ENCODE results near the gene SLC27A6. TPM values are rescaled to one million over a fixed set of nuclear protein-coding genes. Genes with fewer than 3 reads are reported as not detected.

SLC27A6 gene
- total RNA-seq, 1 experiment from 2014 or later = 7.9 TPM

DNA sequence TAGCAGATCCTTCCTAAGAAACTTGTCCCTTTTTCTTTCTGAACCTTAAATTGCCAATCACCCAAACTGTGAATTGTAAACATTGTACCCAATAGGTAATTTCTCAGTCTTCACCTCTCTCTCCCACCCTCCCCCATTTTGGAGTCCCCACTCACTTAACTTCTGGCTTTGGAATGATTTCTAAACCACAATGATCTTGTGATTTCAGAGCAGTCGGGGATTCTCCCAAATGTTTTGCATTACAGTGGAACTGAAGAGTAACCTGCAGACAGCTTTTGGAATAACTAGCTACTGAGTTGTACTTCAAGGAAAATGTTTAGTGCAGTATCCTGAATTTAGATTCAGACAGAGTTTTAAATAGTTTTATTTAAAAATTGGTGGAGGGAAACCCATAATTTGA, 19.2 kb downstream of the SLC27A6 start (continued):
- TF ChIP-seq, protein P1, sequence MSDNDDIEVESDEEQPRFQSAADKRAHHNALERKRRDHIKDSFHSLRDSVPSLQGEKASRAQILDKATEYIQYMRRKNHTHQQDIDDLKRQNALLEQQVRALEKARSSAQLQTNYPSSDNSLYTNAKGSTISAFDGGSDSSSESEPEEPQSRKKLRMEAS (IDR thresholded peaks at IDR 0.05) = no peak
- no peak for TF ChIP-seq SRF (IDR thresholded peaks at IDR 0.05; ENCODE audit: low read depth)

DNA sequence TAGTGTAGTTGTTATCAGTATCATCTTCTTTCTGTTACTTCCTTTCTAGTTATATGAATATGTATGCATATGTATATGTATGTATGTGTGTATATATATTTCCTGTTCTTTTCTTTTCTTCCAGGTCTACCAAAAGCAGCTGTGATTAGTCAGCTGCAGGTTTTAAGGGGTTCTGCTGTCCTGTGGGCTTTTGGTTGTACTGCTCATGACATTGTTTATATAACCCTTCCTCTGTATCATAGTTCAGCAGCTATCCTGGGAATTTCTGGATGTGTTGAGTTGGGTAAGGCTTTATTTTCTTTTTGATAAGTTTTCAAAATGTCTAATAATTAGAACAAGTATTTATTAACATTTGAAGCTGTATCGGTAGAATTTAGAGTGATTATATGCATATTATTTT, 23.2 kb downstream of the SLC27A6 start:
- H3K4me2 ChIP-seq (ENCODE audit: low read length) = no peak overlapping the region
- no peaks in the 10 kb centered on the region for H3K4me1 ChIP-seq (ENCODE audit: control insufficient read depth in 1 of 2, insufficient read depth in 2 of 2, low read length in 2 of 2)
- no peak overlapping the region for H3K9ac ChIP-seq (ENCODE audit: low read length)
- no peak overlapping the region for H2AFZ ChIP-seq (ENCODE audit: low read depth, low read length, poor library complexity, severe bottlenecking)
- BruUV-seq (replicated peaks) = no TSS peak
- H3K9me2 ChIP-seq (ENCODE audit: insufficient read depth) = no peaks in the 10 kb centered on the region
- ChIA-PET RAD21 (ENCODE audit: low non-redundant PET in 1 of 2, low total read pairs in 2 of 2, uncharacterized antibody in 2 of 2, unreplicated experiment in 2 of 2) (no interaction called here), POLR2A (no interaction called here), CTCF (no interaction called here)
- intact Hi-C loops (cut with micrococcal nuclease) = no loop called here
- ATAC-seq = no peak
- no peak overlapping the region for H3K27ac ChIP-seq (ENCODE audit: low read depth, low read length)
- no peaks in the 10 kb centered on the region for H3K79me2 ChIP-seq (ENCODE audit: insufficient read depth, low read length)
- no peaks in the 10 kb centered on the region for H3K27me3 ChIP-seq (ENCODE audit: insufficient read depth, low read length)
- no peaks in the 10 kb centered on the region for H4K20me1 ChIP-seq (ENCODE audit: insufficient read depth)
- H3K4me3 ChIP-seq (replicated peaks in 1 of 2; ENCODE audit: low read depth in 1 of 2, low read length in 2 of 2) = no peak overlapping the region
- H3K36me3 ChIP-seq (ENCODE audit: control insufficient read depth in 1 of 2, insufficient read depth in 2 of 2, low read length in 2 of 2) = no peaks in the 10 kb centered on the region
- DNase-seq (ENCODE audit: low read depth, low spot score) = no peak
- no peaks in the 10 kb centered on the region for H3K9me3 ChIP-seq (ENCODE audit: control insufficient read depth in 1 of 2, insufficient read depth in 1 of 2, low read depth in 1 of 2, low read length in 2 of 2)
- TF ChIP-seq EGR1 (IDR thresholded peaks at IDR 0.05; ENCODE audit: low read depth) (no peak), FOSL1 (IDR thresholded peaks at IDR 0.05; ENCODE audit: low read depth) (no peak), CBX3 (IDR thresholded peaks at IDR 0.05; ENCODE audit: low read depth) (no peak), YY1 (IDR thresholded peaks at IDR 0.05; ENCODE audit: extremely low read depth, insufficient replicate concordance, low read depth, low read length) (no peak), EZH2 (IDR thresholded peaks at IDR 0.05) (no peak), CEBPB (IDR thresholded peaks at IDR 0.05; ENCODE audit: low read depth) (no peak), POLR2A (IDR thresholded peaks at IDR 0.05; ENCODE audit: borderline replicate concordance, extremely low read depth, insufficient read depth, insufficient read length) (no peak), ELF1 (IDR thresholded peaks at IDR 0.05; ENCODE audit: borderline replicate concordance, low read depth) (no peak)

DNA sequence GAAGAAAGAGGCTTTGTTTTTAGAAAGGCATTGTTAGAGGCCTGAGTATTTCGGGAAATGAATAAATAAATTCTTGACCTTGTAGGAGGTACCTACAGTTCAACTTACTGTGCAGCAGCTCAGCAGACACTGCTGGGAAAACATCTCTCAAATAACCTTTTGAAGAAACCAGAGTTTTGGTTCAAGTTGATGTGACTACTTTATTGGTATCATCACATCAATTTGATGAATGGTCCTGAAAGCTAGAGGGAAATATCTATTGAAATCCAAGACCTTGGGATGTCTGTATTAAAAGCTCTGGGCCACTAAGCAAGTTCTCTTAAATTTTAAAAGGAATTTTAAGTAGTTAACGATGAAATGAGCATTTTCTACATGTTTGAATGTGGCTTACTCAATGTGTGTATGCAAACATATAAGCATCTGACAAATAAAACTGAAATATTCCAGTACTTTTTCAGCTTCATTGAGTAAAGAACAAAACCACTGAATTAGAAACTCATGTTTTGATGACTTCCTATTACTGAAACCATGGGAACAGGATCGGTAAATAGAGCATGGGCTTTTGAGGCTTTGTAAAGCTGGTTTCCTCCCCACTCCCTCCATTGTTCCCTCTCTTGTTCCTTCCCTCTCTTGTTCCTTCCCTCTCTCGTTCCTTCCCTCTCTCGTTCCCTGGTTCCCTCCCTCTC, 36.7 kb downstream of the SLC27A6 start:
- Histone ChIP-seq H3K4me2 (ENCODE audit: low read length) (no peak overlapping the region), H3K4me1 (ENCODE audit: control insufficient read depth in 1 of 2, insufficient read depth in 2 of 2, low read length in 2 of 2) (no peaks in the 10 kb centered on the region), H4K20me1 (ENCODE audit: insufficient read depth) (no peaks in the 10 kb centered on the region), H3K27ac (ENCODE audit: low read depth, low read length) (no peak overlapping the region), H3K9me2 (ENCODE audit: insufficient read depth) (no peaks in the 10 kb centered on the region), H3K4me3 (replicated peaks in 1 of 2; ENCODE audit: low read depth in 1 of 2, low read length in 2 of 2) (no peak overlapping the region), H3K9me3 (ENCODE audit: control insufficient read depth in 1 of 2, insufficient read depth in 1 of 2, low read depth in 1 of 2, low read length in 2 of 2) (no peaks in the 10 kb centered on the region), H2AFZ (ENCODE audit: low read depth, low read length, poor library complexity, severe bottlenecking) (no peak overlapping the region), H3K9ac (ENCODE audit: low read length) (no peak overlapping the region), H3K79me2 (ENCODE audit: insufficient read depth, low read length) (no peaks in the 10 kb centered on the region), H3K36me3 (ENCODE audit: control insufficient read depth in 1 of 2, insufficient read depth in 2 of 2, low read length in 2 of 2) (no peaks in the 10 kb centered on the region), H3K27me3 (ENCODE audit: insufficient read depth, low read length) (no peaks in the 10 kb centered on the region)
- RAD21 ChIA-PET (ENCODE audit: low non-redundant PET in 1 of 2, low total read pairs in 2 of 2, uncharacterized antibody in 2 of 2, unreplicated experiment in 2 of 2) = no interaction called here
- intact Hi-C loops (cut with micrococcal nuclease) = no loop called here
- POLR2A ChIA-PET = no interaction called here
- CTCF ChIA-PET = no interaction called here
- DNase-seq (ENCODE audit: low read depth, low spot score) (no peak), ATAC-seq (no peak)
- no TSS peak for BruUV-seq (replicated peaks)
- TF ChIP-seq ZFX (IDR thresholded peaks at IDR 0.05) (no peak), SIN3A (IDR thresholded peaks at IDR 0.05; ENCODE audit: low read depth) (no peak), CBX3 (IDR thresholded peaks at IDR 0.05; ENCODE audit: low read depth) (no peak), EZH2phosphoT487 (IDR thresholded peaks at IDR 0.05; ENCODE audit: borderline replicate concordance) (no peak), EGR1 (IDR thresholded peaks at IDR 0.05; ENCODE audit: low read depth) (no peak), FOSL1 (IDR thresholded peaks at IDR 0.05; ENCODE audit: low read depth) (no peak), TCF7L2 (IDR thresholded peaks at IDR 0.05; ENCODE audit: borderline replicate concordance, extremely low read depth, insufficient read depth, insufficient read length) (no peak), ZNF274 (IDR thresholded peaks at IDR 0.05; ENCODE audit: low read depth, low read length) (no peak), ELF1 (IDR thresholded peaks at IDR 0.05; ENCODE audit: borderline replicate concordance, low read depth) (no peak), RAD21 (IDR thresholded peaks at IDR 0.05; ENCODE audit: low read depth) (no peak), SRF (IDR thresholded peaks at IDR 0.05; ENCODE audit: low read depth) (no peak)
- TF ChIP-seq, protein P1 (IDR thresholded peaks at IDR 0.05) = no peak
- TF ChIP-seq, protein P2, sequence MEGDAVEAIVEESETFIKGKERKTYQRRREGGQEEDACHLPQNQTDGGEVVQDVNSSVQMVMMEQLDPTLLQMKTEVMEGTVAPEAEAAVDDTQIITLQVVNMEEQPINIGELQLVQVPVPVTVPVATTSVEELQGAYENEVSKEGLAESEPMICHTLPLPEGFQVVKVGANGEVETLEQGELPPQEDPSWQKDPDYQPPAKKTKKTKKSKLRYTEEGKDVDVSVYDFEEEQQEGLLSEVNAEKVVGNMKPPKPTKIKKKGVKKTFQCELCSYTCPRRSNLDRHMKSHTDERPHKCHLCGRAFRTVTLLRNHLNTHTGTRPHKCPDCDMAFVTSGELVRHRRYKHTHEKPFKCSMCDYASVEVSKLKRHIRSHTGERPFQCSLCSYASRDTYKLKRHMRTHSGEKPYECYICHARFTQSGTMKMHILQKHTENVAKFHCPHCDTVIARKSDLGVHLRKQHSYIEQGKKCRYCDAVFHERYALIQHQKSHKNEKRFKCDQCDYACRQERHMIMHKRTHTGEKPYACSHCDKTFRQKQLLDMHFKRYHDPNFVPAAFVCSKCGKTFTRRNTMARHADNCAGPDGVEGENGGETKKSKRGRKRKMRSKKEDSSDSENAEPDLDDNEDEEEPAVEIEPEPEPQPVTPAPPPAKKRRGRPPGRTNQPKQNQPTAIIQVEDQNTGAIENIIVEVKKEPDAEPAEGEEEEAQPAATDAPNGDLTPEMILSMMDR (IDR thresholded peaks at IDR 0.05 in 2 of 3, conservative IDR thresholded peaks at IDR 0.05 in 1 of 3; ENCODE audit: borderline replicate concordance in 1 of 3, insufficient read depth in 1 of 3, low read depth in 2 of 3, low read length in 2 of 3) = no peak
